Thymus (tissue), 11 donors: ENCODE data around the gene PIK3R5. TPM values are rescaled to one million over a fixed set of nuclear protein-coding genes. Genes with fewer than 3 reads are reported as not detected.
"Not testable (repeated sequence)": the region's sequence is repeated elsewhere in the genome, so short reads cannot be mapped to it uniquely, and the experiment has no call there.

Experiments used
- DNase-seq, 9 donors: peaks; one replicate each; pipeline ENCODE4 v3.0.0-alpha.2; 2013; ENCODE audit warnings: low spot score in 9 of 9, low read depth in 6 of 9, missing footprints in 1 of 9
- H3K27ac ChIP-seq, 2 donors: one replicate each; pipeline ENCODE4 v1.5.1; 2013; ENCODE audit warnings: control low read depth in 1 of 2, low read depth in 1 of 2, low read length in 1 of 2, mild to moderate bottlenecking in 1 of 2, moderate library complexity in 1 of 2
- H3K27me3 ChIP-seq, 2 donors: one replicate each; pipeline ENCODE4 v1.5.1; 2013; ENCODE audit warnings: low read length in 1 of 2; ENCODE audit not compliant: control insufficient read depth in 2 of 2, insufficient read depth in 1 of 2
- H3K36me3 ChIP-seq, 2 donors: one replicate each; pipeline ENCODE4 v1.5.1; 2013; ENCODE audit warnings: low read length in 1 of 2, mild to moderate bottlenecking in 1 of 2, moderate library complexity in 1 of 2; ENCODE audit not compliant: control insufficient read depth in 2 of 2, insufficient read depth in 2 of 2
- H3K4me1 ChIP-seq, 2 donors: one replicate each; pipeline ENCODE4 v1.5.1; 2013; ENCODE audit warnings: low read length in 2 of 2; ENCODE audit not compliant: control insufficient read depth in 2 of 2, insufficient read depth in 2 of 2
- H3K4me3 ChIP-seq, 2 donors: one replicate each; pipeline ENCODE4 v1.5.1; 2013; ENCODE audit warnings: low read length in 2 of 2, control low read depth in 1 of 2, mild to moderate bottlenecking in 1 of 2
- H3K9me3 ChIP-seq, 2 donors: one replicate each; pipeline ENCODE4 v1.5.1; 2013; ENCODE audit warnings: low read length in 1 of 2, mild to moderate bottlenecking in 1 of 2; ENCODE audit not compliant: control insufficient read depth in 2 of 2, insufficient read depth in 1 of 2
- WGBS: extraction: QIAGEN DNeasy Blood & Tissue Kit; methylation state at CpG from one replicate; pipeline ENCODE4 v1.1.7; 2013; 5-methylcytosine and 5-hydroxymethylcytosine counted together
- polyA plus RNA-seq: library from polyadenylated mRNA; stranded (reverse); fragments of 200-250 nt; gene quantifications from one replicate; pipeline ENCODE4 v1.2.3, GENCODE V29; 2013
- total RNA-seq: library from RNA; stranded (reverse); fragments of 120-200 nt; gene quantifications from one replicate; pipeline ENCODE4 v1.2.4, GENCODE V29; 2013
- donor health status: healthy.

PIK3R5 gene
- total and polyA plus RNA-seq, 2 donors, result 15.2 to 20.4 TPM

DNA sequence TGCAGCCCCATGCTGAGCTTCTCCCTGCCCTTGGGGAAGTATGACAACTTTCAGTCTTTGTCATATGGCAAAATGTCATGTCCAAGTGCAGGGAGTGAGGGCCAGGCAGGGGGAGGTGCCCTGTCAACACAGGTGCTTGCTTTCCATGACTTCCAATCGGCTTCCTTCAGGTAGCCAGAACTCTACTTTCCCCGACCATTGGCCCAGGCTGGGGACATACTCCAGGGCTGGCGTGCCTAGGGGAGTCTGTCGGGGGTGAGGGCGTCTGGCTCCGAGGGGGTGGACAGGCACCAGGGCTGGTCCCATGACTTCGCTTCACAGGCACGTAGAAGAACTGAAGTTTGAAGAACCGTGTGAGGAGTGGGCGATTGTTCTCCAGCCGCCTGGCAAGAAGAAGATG, 78.2 kb downstream of the PIK3R5 start:
- DNase-seq, result no peak

GRCh38 chr17:8885967-8886684, 79.4 kb downstream of the PIK3R5 start:
- H3K27ac ChIP-seq, result no peak overlapping the region
- H3K27me3 ChIP-seq, result no peaks in the 10 kb centered on the region
- no peak overlapping the region for H3K4me3 ChIP-seq
- peaks cover 40 to 61% of the 10 kb centered on the region in 2 donors for H3K36me3 ChIP-seq
- no peak for DNase-seq
- H3K9me3 ChIP-seq, result peaks cover 0 to 4% of the 10 kb centered on the region in 2 donors
- H3K4me1 ChIP-seq, result no peaks in the 10 kb centered on the region
- WGBS, result 97% methylated on average over 23 of the region's 23 CpGs

More for the DNA sequence above, 78.2 kb downstream of the PIK3R5 start:
- Histone ChIP-seq H3K4me1 (peaks cover 0 to 3% of the 10 kb centered on the region in 2 donors), H3K36me3 (peaks cover 44 to 51% of the 10 kb centered on the region in 2 donors), H3K4me3 (no peak overlapping the region), H3K27ac (no peak overlapping the region), H3K27me3 (no peaks in the 10 kb centered on the region), H3K9me3 (peaks cover 0 to 4% of the 10 kb centered on the region in 2 donors)
- 97% methylated on average over 11 of the region's 11 CpGs for WGBS

GRCh38 chr17:8885163-8885966, 80.1 kb downstream of the PIK3R5 start:
- 98% methylated on average over 30 of the region's 30 CpGs for WGBS
- H3K4me3 ChIP-seq, DNase-seq, H3K4me1 ChIP-seq, H3K27ac ChIP-seq, H3K27me3 ChIP-seq, H3K9me3 ChIP-seq: not testable (repeated sequence)
- H3K36me3 ChIP-seq, result peaks cover 44 to 64% of the 10 kb centered on the region in 2 donors

GRCh38 chr17:8884336-8884990, 81.0 kb downstream of the PIK3R5 start:
- Histone ChIP-seq H3K36me3 (peaks cover 43 to 69% of the 10 kb centered on the region in 2 donors), H3K4me1 (no peaks in the 10 kb centered on the region), H3K4me3 (no peak overlapping the region), H3K9me3 (peaks cover 0 to 4% of the 10 kb centered on the region in 2 donors), H3K27ac (no peak overlapping the region), H3K27me3 (no peaks in the 10 kb centered on the region)
- no peak for DNase-seq
- 96% methylated on average over 16 of the region's 16 CpGs for WGBS

- H3K36me3 ChIP-seq, result peaks cover 44 to 69% of the 10 kb centered on the region in 2 donors
- no peak for DNase-seq
Measured at GRCh38 chr17:8883353-8883752, 82.2 kb downstream of the PIK3R5 start.

GRCh38 chr17:8881606-8882005, 83.9 kb downstream of the PIK3R5 start:
- DNase-seq, result no peak
- WGBS, result 96% methylated on average over 7 of the region's 7 CpGs
- peaks cover 0 to 4% of the 10 kb centered on the region in 2 donors for H3K9me3 ChIP-seq
- H3K36me3 ChIP-seq, result peaks cover 31 to 61% of the 10 kb centered on the region in 2 donors
- no peak overlapping the region for H3K4me3 ChIP-seq
- no peak overlapping the region for H3K27ac ChIP-seq
- no peaks in the 10 kb centered on the region for H3K27me3 ChIP-seq
- no peaks in the 10 kb centered on the region for H3K4me1 ChIP-seq

More at GRCh38 chr17:8883353-8883752, 82.2 kb downstream of the PIK3R5 start:
- Histone ChIP-seq H3K4me1 (no peaks in the 10 kb centered on the region), H3K9me3 (peaks cover 0 to 4% of the 10 kb centered on the region in 2 donors), H3K27me3 (no peaks in the 10 kb centered on the region), H3K4me3 (no peak overlapping the region), H3K27ac (no peak overlapping the region)
- 98% methylated on average over 4 of the region's 4 CpGs for WGBS

- Histone ChIP-seq H3K4me3 (no peak overlapping the region), H3K27ac (no peak overlapping the region), H3K36me3 (peaks cover 24 to 54% of the 10 kb centered on the region in 2 donors), H3K9me3 (no peaks in the 10 kb centered on the region), H3K4me1 (no peaks in the 10 kb centered on the region), H3K27me3 (no peaks in the 10 kb centered on the region)
- WGBS, result over 99% methylated on average over 7 of the region's 7 CpGs
- no peak for DNase-seq
Measured at GRCh38 chr17:8880466-8880865, 85.0 kb downstream of the PIK3R5 start.

GRCh38 chr17:8879410-8879809, 86.1 kb downstream of the PIK3R5 start:
- Histone ChIP-seq H3K9me3 (no peaks in the 10 kb centered on the region), H3K27me3 (no peaks in the 10 kb centered on the region), H3K4me3 (no peak overlapping the region), H3K36me3 (peaks cover 20 to 49% of the 10 kb centered on the region in 2 donors), H3K4me1 (peaks cover under 1% of the 10 kb centered on the region in 2 donors), H3K27ac (no peak overlapping the region)
- DNase-seq, result no peak
- WGBS, result 95% methylated on average over 7 of the region's 7 CpGs

DNA sequence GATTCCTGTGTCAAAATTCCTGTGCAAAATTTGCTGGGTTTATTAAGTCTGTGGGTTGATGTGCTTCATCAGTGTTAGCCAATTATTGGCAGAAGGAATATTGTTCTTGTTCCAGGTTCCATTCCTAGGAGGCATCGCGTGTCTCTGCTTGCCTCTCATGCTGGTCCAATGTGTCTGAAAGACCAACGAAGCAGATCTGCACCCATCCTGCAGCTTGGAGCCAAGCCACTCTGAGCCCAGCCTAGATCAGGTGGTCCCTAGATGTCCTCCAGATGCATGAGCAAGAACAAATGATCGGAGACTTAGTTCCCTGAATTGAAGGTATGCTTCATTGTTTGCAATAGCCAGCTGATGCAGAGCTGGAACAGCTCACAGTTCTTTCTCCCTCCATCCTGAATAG, 87.5 kb downstream of the PIK3R5 start:
- H3K36me3 ChIP-seq, result peaks cover 15 to 37% of the 10 kb centered on the region in 2 donors

More for the DNA sequence above, 87.5 kb downstream of the PIK3R5 start:
- Histone ChIP-seq H3K4me3 (no peak overlapping the region), H3K9me3 (no peaks in the 10 kb centered on the region), H3K4me1 (peaks cover 5 to 15% of the 10 kb centered on the region in 2 donors), H3K27ac (no peak overlapping the region), H3K27me3 (no peaks in the 10 kb centered on the region)
- DNase-seq, result no peak
- WGBS, result 95% methylated on average over 4 of the region's 4 CpGs
